ENCODE data around the gene SUMF1.

- no peak for TF ChIP-seq POLR2AphosphoS5 (IDR thresholded peaks at IDR 0.05; ENCODE audit: low read depth, low read length)
- TF ChIP-seq POLR2A (IDR thresholded peaks at IDR 0.05; ENCODE audit: low read depth, low read length), result no peak
These were observed 40.0 kb upstream of the SUMF1 start for GRCh38 chr3:4507024-4507596.
